Gastrocnemius medialis (tissue), 4 donors: ENCODE data around the gene KIAA0930. TPM values are rescaled to one million over a fixed set of nuclear protein-coding genes. Genes with fewer than 3 reads are reported as not detected.

Experiments used
- ATAC-seq, 2 donors: fragments of 150-250 bp; one replicate each; pipeline ENCODE4 v1.9.1; 2016
- DNase-seq, 2 donors: peaks; one replicate each; pipeline ENCODE4 v3.0.0-alpha.2; 2019
- H3K27ac ChIP-seq, 4 donors: fragments of 200-600 bp; sonication (generic); 1 replicate in 1 of 4; 2 replicates in 3 of 4; pipeline ENCODE4 v1.5.1; 2016 to 2018; ENCODE audit warnings: mild to moderate bottlenecking in 2 of 4, moderate library complexity in 1 of 4
- H3K27me3 ChIP-seq, 3 donors: fragments of 200-600 bp; sonication (generic) in 2 of 3; 1 replicate in 1 of 3; 2 replicates in 2 of 3; pipeline versions ENCODE4 v1.5.1 to v1.6.0; 2016 to 2019; ENCODE audit warnings: mild to moderate bottlenecking in 1 of 3, moderate library complexity in 1 of 3
- H3K36me3 ChIP-seq, 2 donors: fragments of 200-600 bp; sonication (generic) in 1 of 2; one replicate each; pipeline ENCODE4 v1.5.1; 2017 to 2018
- H3K4me1 ChIP-seq, 2 donors: fragments of 200-600 bp; sonication (generic) in 1 of 2; one replicate each; pipeline ENCODE4 v1.5.1; 2016 to 2017; ENCODE audit warnings: mild to moderate bottlenecking in 2 of 2
- H3K4me3 ChIP-seq, 4 donors: fragments of 200-600 bp; sonication (generic) in 3 of 4; 1 replicate in 1 of 4; 2 replicates in 3 of 4; pipeline ENCODE4 v1.5.1; 2016 to 2019; ENCODE audit warnings: mild to moderate bottlenecking in 2 of 4
- H3K9me3 ChIP-seq, 3 donors: fragments of 200-600 bp; sonication (generic) in 2 of 3; 1 replicate in 1 of 3; 2 replicates in 2 of 3; pipeline ENCODE4 v1.5.1; 2016 to 2019
- POLR2A ChIP-seq, 2 donors: fragments of 450-650 bp; IDR thresholded peaks; one replicate each; pipeline ENCODE4 v1.6.1; 2017; ENCODE audit warnings: antibody characterized with exemption in 2 of 2, mild to moderate bottlenecking in 2 of 2, moderate library complexity in 2 of 2
- in situ Hi-C, 4 donors: fragments of 200-750 bp; cut with MboI; loops; one replicate each; pipeline versions ENCODE4 v1.15.0 to v1.8.0; 2017; ENCODE audit warnings: low sequenced_read_pairs in 4 of 4
- intact Hi-C: fragments of 100-400 bp; cut with DNase I; formaldehyde crosslinking; loops from one replicate; pipeline ENCODE4 v1.15.1; 2023; ENCODE audit warnings: low total_unique reads
- total RNA-seq, 4 donors: library from RNA; depleted of rRNA; stranded (reverse); fragments of >200 nt; gene quantifications; one replicate each; pipeline versions ENCODE4 v1.1.0 to v1.2.3, GENCODE V29; 2016
- TF ChIP-seq, protein P1 (sequence below), 5 experiments: fragments of 450-650 bp in 3 of 5; fragments of 200-600 bp in 2 of 5; sonication (generic) in 2 of 5; IDR thresholded peaks in 4 of 5; conservative IDR thresholded peaks in 1 of 5; 1 replicate in 4 of 5; 2 replicates in 1 of 5; pipeline ENCODE4 v1.5.1; 2016 to 2019; ENCODE audit warnings: antibody characterized with exemption in 5 of 5, mild to moderate bottlenecking in 3 of 5, moderate library complexity in 3 of 5

Gene KIAA0930
- total RNA-seq, 4 donors from 2014 or later, result 45.1 to 99.9 (median 53.7) TPM

DNA sequence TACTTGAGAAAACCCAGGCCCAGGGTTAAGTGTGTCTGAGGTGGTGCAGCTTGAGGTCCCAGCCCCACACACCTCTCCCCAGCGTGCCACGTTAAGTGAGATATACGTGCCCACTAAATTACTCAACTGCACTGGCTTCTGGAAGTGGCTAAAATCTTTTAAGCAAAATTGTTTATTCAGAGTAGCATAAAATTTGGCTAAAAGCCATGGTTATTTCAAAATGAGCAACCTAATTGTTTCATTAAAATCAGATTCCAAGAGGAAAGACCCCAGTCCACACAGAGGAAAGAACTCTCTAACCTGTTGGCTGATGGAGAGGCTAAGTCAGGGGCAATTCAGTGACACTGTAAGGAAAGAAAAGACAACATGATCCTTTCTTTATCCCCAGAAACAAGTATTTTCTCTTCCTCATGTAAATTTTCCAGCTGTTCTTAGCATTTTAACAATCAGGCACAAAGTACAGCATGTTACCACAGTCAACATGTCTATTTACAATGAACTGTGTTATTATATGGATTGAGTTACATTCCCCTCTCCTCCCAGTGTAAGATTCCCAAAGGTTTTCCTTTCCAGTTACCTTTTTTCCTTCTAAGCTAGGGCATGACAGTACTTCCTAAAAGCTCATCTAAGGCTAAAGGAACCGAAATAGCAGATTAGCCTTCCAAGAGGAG, 50.4 kb downstream of the KIAA0930 start:
- Histone ChIP-seq H3K4me1 (no peaks in the 10 kb centered on the region), H3K4me3 (no peak overlapping the region), H3K27me3 (no peaks in the 10 kb centered on the region), H3K27ac (no peak overlapping the region), H3K36me3 (peaks cover 0 to 11% of the 10 kb centered on the region in 2 donors), H3K9me3 (no peaks in the 10 kb centered on the region)
- no peak for DNase-seq
- intact Hi-C loops (no loop called here), in situ Hi-C loops (no loop called here)
- ATAC-seq, result no peak
- TF ChIP-seq, protein P1, sequence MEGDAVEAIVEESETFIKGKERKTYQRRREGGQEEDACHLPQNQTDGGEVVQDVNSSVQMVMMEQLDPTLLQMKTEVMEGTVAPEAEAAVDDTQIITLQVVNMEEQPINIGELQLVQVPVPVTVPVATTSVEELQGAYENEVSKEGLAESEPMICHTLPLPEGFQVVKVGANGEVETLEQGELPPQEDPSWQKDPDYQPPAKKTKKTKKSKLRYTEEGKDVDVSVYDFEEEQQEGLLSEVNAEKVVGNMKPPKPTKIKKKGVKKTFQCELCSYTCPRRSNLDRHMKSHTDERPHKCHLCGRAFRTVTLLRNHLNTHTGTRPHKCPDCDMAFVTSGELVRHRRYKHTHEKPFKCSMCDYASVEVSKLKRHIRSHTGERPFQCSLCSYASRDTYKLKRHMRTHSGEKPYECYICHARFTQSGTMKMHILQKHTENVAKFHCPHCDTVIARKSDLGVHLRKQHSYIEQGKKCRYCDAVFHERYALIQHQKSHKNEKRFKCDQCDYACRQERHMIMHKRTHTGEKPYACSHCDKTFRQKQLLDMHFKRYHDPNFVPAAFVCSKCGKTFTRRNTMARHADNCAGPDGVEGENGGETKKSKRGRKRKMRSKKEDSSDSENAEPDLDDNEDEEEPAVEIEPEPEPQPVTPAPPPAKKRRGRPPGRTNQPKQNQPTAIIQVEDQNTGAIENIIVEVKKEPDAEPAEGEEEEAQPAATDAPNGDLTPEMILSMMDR (IDR thresholded peaks at IDR 0.05 in 4 of 5, conservative IDR thresholded peaks at IDR 0.05 in 1 of 5), result no peak
- no peak for TF ChIP-seq POLR2A (IDR thresholded peaks at IDR 0.05)

DNA sequence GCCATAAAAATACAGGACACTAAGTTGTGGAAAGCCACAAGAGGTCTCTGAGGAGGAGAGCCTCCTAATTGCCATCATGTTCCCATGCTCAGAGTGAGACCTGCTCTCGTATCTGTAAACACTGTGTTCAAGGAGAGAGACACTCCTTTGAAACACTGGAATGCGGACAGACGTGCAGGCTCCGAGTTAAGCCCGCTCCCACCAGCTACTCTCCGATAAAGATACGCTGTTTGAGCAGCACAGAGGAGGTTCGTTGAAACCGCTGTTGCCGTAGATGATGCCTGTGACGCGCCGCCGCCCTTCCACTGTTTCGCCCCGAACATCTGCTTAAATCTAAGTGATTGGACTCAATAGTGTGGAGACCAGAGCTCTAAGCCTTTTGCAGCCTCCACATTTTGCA, 51.9 kb downstream of the KIAA0930 start:
- no peak for TF ChIP-seq POLR2A (IDR thresholded peaks at IDR 0.05)
- TF ChIP-seq, protein P1 (IDR thresholded peaks at IDR 0.05 in 4 of 5, conservative IDR thresholded peaks at IDR 0.05 in 1 of 5), result no peak
- DNase-seq, result no peak
- no peaks in the 10 kb centered on the region for H3K9me3 ChIP-seq
- no peaks in the 10 kb centered on the region for H3K27me3 ChIP-seq
- in situ Hi-C loops, result no loop called here
- peaks cover 0 to 21% of the 10 kb centered on the region in 2 donors for H3K36me3 ChIP-seq
- intact Hi-C loops, result no loop called here
- H3K27ac ChIP-seq, result no peak overlapping the region
- no peaks in the 10 kb centered on the region for H3K4me1 ChIP-seq
- ATAC-seq, result no peak
- no peak overlapping the region for H3K4me3 ChIP-seq

DNA sequence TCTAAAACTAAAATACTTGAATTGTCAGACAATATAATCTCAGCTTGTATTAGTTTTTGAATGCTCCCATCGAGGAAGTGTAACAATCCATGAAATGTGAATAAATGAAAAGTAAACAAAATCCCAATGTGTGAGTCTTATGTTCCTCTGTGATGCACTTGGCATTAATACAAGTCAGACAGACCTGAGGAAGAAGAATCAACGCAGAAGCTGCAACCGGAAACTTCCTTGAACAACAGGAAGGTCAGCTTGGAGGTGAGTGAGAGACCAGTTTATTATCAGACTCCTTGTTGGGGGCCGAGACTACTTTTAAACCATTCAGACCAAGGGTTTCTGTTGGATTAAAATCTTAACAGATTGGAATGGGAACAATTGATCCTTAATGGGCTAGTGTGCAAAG, 52.8 kb downstream of the KIAA0930 start:
- intact Hi-C loops (no loop called here), in situ Hi-C loops (no loop called here)
- TF ChIP-seq, protein P1 (IDR thresholded peaks at IDR 0.05 in 4 of 5, conservative IDR thresholded peaks at IDR 0.05 in 1 of 5), result no peak
- TF ChIP-seq POLR2A (IDR thresholded peaks at IDR 0.05), result no peak
- no peak overlapping the region for H3K4me3 ChIP-seq
- H3K27me3 ChIP-seq, result no peaks in the 10 kb centered on the region
- H3K27ac ChIP-seq, result no peak overlapping the region
- ATAC-seq, result no peak
- DNase-seq, result no peak
- no peaks in the 10 kb centered on the region for H3K9me3 ChIP-seq
- H3K36me3 ChIP-seq, result peaks cover 0 to 29% of the 10 kb centered on the region in 2 donors
- H3K4me1 ChIP-seq, result no peaks in the 10 kb centered on the region

DNA sequence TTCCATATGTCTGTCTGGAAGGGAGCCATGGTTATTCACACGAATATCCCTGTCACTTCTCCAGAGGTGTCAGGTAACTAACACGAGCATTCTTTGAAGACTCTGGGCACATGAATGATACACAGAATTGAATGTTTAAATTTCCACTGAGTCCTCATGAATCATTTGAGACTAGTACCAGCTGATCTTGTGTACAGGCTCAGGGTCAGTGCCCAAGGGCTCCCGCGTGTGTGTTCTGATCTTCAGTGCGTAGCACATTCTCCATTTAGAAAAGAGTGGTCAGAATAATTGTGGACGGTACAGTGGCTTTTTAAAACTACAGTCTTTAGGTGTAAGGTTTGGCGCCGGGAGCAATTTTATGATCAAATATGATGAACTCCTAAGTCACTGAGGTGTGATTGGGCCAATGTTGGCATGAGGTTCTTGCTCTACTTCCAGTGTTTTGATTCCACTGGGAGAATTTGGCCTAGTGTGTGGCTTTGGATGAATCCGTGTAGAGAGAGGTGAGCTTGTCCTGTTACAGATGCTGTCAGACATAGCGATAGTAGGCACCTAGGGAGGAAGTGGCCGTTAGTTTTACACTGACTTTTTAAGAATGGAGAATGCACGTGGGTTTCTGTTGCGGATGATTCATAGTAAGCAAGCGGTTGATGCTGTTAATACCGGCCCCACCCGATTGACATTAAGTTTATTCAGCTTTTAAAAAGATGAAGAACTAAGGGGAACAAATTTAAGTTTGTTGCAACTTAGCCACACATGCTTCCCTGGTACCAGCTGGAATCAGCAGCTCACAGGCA, 54.8 kb downstream of the KIAA0930 start:
- intact Hi-C loops (no loop called here), in situ Hi-C loops (no loop called here)
- H3K9me3 ChIP-seq, result no peaks in the 10 kb centered on the region
- no peak overlapping the region for H3K4me3 ChIP-seq
- TF ChIP-seq, protein P1 (IDR thresholded peaks at IDR 0.05 in 4 of 5, conservative IDR thresholded peaks at IDR 0.05 in 1 of 5), result no peak
- DNase-seq (no peak), ATAC-seq (no peak)
- H3K27ac ChIP-seq, result no peak overlapping the region
- H3K4me1 ChIP-seq, result no peaks in the 10 kb centered on the region
- H3K27me3 ChIP-seq, result no peaks in the 10 kb centered on the region
- H3K36me3 ChIP-seq, result peaks cover 0 to 48% of the 10 kb centered on the region in 2 donors
